Ishikawa (cell line): Measurements from ENCODE around the gene SEMA6A.

ENCODE experiments used
- CEBPB ChIP-seq: IDR thresholded peaks from 2 replicates; pipeline ENCODE4 v1.6.1; 2012
- CREB1 ChIP-seq: IDR thresholded peaks from 2 replicates; pipeline ENCODE4 v1.6.1; 2012; ENCODE audit warnings: low read depth
- EGR1 ChIP-seq: IDR thresholded peaks from 2 replicates; pipeline ENCODE4 v1.6.1; 2012
- EP300 ChIP-seq: IDR thresholded peaks from 2 replicates; pipeline ENCODE4 v1.6.1; 2012; ENCODE audit warnings: borderline replicate concordance
- FOXM1 ChIP-seq: IDR thresholded peaks from 2 replicates; pipeline ENCODE4 v1.6.1; 2012; ENCODE audit warnings: low read depth, borderline replicate concordance
- NFIC ChIP-seq: IDR thresholded peaks from 2 replicates; pipeline ENCODE4 v1.6.1; 2012
- RAD21 ChIP-seq: IDR thresholded peaks from 2 replicates; pipeline ENCODE4 v1.6.1; 2012; ENCODE audit warnings: low read depth
- TAF1 ChIP-seq: IDR thresholded peaks from 2 replicates; pipeline ENCODE4 v1.6.1; 2012; ENCODE audit warnings: low read depth, mild to moderate bottlenecking
- TCF12 ChIP-seq: IDR thresholded peaks from 2 replicates; pipeline ENCODE4 v1.6.1; 2012; ENCODE audit warnings: low read depth
- TEAD4 ChIP-seq: IDR thresholded peaks from 2 replicates; pipeline ENCODE4 v1.6.1; 2012
- YY1 ChIP-seq: IDR thresholded peaks from 2 replicates; pipeline ENCODE4 v1.6.1; 2012; ENCODE audit warnings: low read depth
- ZBTB7A ChIP-seq: IDR thresholded peaks from 2 replicates; pipeline ENCODE4 v1.6.1; 2012; ENCODE audit warnings: low read depth
- TF ChIP-seq, protein P1 (sequence below): IDR thresholded peaks from 2 replicates; pipeline ENCODE4 v1.6.1; 2012; ENCODE audit warnings: low read depth, mild to moderate bottlenecking
- TF ChIP-seq, protein P2 (sequence below): IDR thresholded peaks from 2 replicates; pipeline ENCODE4 v1.6.1; 2012
- TF ChIP-seq, protein P3 (sequence below): IDR thresholded peaks from 2 replicates; pipeline ENCODE4 v1.6.1; 2012

Gene SEMA6A

DNA sequence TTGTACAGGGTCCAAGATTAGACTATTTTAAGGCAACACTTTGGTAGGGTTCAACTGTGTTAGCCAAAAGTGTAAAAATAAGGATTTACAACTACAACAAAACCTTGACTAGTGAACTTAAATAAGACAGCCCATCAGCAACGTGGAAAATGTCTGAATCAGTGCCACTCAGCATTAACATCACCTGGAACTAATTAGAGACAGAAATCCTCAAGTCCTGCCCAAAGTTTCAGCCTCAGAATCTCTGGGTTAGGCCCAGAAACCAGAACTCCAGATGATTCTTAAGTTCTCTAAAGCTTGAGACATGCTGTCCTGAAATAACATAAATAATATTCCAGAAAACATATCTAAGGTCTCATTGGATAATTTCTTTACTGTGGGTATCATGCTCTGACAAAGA is 118.6 kb downstream of the SEMA6A start:
- TF ChIP-seq ZBTB7A, result no peak
- TF ChIP-seq, protein P1, sequence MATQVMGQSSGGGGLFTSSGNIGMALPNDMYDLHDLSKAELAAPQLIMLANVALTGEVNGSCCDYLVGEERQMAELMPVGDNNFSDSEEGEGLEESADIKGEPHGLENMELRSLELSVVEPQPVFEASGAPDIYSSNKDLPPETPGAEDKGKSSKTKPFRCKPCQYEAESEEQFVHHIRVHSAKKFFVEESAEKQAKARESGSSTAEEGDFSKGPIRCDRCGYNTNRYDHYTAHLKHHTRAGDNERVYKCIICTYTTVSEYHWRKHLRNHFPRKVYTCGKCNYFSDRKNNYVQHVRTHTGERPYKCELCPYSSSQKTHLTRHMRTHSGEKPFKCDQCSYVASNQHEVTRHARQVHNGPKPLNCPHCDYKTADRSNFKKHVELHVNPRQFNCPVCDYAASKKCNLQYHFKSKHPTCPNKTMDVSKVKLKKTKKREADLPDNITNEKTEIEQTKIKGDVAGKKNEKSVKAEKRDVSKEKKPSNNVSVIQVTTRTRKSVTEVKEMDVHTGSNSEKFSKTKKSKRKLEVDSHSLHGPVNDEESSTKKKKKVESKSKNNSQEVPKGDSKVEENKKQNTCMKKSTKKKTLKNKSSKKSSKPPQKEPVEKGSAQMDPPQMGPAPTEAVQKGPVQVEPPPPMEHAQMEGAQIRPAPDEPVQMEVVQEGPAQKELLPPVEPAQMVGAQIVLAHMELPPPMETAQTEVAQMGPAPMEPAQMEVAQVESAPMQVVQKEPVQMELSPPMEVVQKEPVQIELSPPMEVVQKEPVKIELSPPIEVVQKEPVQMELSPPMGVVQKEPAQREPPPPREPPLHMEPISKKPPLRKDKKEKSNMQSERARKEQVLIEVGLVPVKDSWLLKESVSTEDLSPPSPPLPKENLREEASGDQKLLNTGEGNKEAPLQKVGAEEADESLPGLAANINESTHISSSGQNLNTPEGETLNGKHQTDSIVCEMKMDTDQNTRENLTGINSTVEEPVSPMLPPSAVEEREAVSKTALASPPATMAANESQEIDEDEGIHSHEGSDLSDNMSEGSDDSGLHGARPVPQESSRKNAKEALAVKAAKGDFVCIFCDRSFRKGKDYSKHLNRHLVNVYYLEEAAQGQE, result no peak
- no peak for TF ChIP-seq TAF1
- TF ChIP-seq, protein P2, sequence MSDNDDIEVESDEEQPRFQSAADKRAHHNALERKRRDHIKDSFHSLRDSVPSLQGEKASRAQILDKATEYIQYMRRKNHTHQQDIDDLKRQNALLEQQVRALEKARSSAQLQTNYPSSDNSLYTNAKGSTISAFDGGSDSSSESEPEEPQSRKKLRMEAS, result no peak
- no peak for TF ChIP-seq TCF12
- TF ChIP-seq FOXM1, result no peak
- no peak for TF ChIP-seq YY1
- TF ChIP-seq, protein P3, sequence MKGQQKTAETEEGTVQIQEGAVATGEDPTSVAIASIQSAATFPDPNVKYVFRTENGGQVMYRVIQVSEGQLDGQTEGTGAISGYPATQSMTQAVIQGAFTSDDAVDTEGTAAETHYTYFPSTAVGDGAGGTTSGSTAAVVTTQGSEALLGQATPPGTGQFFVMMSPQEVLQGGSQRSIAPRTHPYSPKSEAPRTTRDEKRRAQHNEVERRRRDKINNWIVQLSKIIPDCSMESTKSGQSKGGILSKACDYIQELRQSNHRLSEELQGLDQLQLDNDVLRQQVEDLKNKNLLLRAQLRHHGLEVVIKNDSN, result no peak
- no peak for TF ChIP-seq CREB1

DNA sequence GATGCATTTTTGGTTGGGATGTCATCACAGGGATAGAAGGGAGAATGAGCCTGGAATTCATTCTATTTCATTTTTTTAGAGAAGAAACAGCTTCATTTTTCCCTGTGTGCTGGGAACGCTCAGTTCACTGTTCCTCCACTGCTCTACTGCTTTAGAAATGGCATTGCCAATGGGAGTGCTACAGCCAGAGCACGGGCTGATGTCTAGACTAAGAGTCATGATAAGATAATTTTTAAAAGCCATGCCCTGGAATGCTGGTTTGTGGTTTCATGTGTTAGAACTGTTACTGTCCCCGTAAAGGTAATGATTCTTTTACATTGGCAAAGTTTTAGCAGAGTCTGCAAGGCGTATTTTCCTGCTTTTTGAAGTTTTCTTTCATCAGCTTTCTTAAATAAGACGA is 119.6 kb downstream of the SEMA6A start:
- TF ChIP-seq, protein P2, result no peak
- TF ChIP-seq CREB1 (no peak), CEBPB (no peak), TAF1 (no peak), NFIC (no peak), TCF12 (no peak), YY1 (no peak), FOXM1 (no peak), TEAD4 (no peak), EP300 (no peak), ZBTB7A (no peak), EGR1 (no peak), RAD21 (no peak)
- TF ChIP-seq, protein P3, result no peak
- TF ChIP-seq, protein P1, result no peak

DNA sequence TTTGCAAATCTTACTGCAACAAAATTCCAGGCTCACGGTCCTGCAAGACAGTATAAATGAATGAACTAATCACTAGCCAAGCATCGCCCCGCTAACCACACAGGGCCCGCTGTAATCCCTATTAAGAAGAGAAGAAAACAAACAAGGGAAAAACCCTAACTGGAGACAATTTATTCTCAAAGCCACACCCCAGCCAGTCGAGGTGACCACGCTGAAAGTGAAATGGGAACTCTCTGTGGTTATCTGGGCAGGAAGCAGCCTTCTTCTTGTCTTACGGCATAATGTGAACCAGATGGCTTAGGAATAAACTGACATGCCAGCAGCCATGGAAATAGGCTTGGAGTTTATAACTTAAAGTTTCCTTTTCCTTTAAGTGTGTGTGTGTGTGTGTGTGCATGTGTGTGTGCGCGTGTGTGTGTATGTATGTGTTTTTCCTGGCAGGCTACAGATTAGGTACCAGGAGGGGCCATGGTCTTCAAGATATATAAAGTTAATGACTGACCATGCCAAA is 120.2 kb downstream of the SEMA6A start:
- TF ChIP-seq RAD21 (no peak), FOXM1 (no peak), TAF1 (no peak), EP300 (no peak), EGR1 (no peak), TEAD4 (no peak), ZBTB7A (no peak), YY1 (no peak), TCF12 (no peak), CEBPB (no peak), CREB1 (no peak), NFIC (no peak)
- TF ChIP-seq, protein P1, result no peak
- TF ChIP-seq, protein P3, result no peak
- TF ChIP-seq, protein P2, result no peak

DNA sequence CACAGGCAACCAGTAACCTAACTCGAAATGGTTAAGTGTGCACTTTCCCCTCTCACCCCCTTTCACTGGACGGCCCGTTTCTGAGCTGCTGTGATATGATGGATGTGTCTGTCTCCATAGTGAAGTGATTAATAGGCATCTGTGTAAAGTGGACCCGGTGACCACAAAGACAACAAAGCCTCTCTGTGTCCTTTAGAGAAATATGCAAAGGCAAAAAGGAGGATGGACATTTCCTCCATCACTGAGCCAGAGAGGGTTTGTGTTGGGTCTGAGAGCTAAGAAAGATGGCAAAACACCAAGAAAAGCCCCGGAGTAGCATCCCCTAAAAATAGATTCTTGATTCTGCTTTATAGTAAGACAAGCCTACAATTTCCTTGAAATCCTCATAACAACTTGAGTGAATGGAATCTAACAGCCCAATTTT is 120.6 kb downstream of the SEMA6A start:
- no peak for TF ChIP-seq EGR1
- no peak for TF ChIP-seq TCF12
- no peak for TF ChIP-seq TAF1
- TF ChIP-seq, protein P3, result no peak
